HG03280 (cell line): ENCODE results near the gene RNF40.

Source experiments
- ATAC-seq: cut with Tn5 transposase; IDR thresholded peaks from one replicate; pipeline ENCODE4 v1.9.1; 2021; ENCODE audit warnings: mild to moderate bottlenecking, moderate library complexity; ENCODE audit not compliant: unreplicated experiment

RNF40 gene

GRCh38 chr16:30761928-30762902, at the start of gene RNF40, which contains the start of gene CFAP119:
Gene RNF40 (plus strand): TSS chr16:30762322. CDS start chr16:30762546, 224 bp downstream.
Gene CFAP119 (minus strand): TSS chr16:30762062. CDS start chr16:30761748, 314 bp downstream.
- peak; percentile 86 for ATAC-seq

- ATAC-seq: no peak
Observed at GRCh38 chr16:30715750-30716445, 46.2 kb upstream of the RNF40 start.

- ATAC-seq: no peak
Observed at GRCh38 chr16:30720086-30720485, 42.0 kb upstream of the RNF40 start.

DNA sequence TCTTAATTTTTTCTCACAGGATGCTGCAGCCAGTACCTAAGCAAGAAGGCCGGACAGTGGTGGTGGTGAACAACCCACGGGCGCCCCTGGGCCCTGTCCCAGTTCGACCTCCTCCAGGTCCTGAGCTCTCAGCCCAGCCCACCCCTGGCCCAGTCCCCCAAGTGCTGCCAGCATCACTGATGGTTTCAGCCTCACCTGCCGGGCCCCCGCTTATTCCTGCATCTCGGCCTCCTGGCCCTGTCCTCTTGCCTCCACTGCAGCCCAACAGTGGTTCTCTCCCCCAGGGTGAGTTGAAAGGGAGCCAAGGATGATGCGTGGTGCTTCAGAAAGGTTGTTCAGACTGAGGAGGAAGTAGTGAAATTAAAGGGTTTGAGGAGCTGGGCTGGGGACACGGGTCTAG, 41.4 kb upstream of the RNF40 start:
- ATAC-seq: no peak

DNA sequence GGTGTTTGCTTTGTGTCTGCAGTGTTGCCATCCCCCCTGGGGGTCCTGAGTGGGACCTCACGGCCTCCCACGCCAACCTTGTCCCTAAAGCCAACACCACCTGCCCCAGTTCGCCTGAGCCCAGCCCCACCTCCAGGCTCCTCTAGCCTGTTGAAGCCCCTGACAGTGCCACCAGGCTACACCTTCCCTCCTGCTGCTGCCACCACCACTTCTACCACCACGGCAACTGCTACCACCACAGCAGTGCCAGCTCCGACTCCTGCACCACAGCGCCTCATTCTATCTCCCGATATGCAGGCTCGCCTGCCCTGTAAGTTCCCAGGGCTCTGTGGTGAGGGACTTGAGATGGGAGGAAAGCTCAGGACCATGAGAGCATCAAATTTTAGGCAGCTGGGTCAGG, 41.0 kb upstream of the RNF40 start:
- no peak for ATAC-seq

DNA sequence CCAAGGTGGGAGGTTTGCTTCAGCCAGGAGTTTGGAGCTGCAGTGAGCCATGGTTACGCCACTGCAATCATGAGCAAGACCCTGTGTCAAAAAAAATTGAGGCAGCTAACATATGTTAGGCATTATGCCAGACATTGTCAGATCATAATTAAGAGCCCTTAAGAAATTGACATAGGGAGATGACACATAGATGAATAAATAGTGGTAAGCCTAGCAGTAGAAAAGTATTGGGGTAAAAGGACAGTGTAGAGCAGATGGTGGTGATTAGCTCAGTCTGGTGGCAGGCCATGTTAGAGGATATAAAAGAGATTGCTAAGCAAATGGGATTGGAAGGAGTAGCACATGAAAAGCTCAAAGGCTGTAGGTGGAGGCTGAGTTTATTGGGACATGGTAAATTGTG, 40.5 kb upstream of the RNF40 start:
- ATAC-seq: no peak

DNA sequence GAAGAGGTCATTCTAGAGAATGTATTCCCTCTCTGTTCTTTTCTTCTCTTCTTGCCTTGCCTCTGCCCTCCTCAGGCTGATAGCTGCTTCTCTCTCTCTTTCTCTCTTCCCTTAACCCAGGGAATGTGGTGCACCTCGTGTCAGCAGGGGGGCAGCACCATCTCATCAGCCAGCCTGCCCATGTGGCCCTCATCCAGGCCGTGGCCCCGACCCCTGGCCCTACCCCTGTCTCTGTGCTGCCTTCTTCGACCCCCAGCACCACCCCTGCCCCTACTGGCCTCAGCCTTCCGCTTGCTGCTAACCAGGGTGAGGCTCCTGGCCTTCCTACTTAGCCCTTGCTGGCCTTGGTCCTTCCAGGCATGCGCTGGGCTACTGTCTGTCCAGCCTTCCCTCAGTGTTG, 39.7 kb upstream of the RNF40 start:
- no peak for ATAC-seq

GRCh38 chr16:30722916-30723315, 39.2 kb upstream of the RNF40 start:
- no peak for ATAC-seq

DNA sequence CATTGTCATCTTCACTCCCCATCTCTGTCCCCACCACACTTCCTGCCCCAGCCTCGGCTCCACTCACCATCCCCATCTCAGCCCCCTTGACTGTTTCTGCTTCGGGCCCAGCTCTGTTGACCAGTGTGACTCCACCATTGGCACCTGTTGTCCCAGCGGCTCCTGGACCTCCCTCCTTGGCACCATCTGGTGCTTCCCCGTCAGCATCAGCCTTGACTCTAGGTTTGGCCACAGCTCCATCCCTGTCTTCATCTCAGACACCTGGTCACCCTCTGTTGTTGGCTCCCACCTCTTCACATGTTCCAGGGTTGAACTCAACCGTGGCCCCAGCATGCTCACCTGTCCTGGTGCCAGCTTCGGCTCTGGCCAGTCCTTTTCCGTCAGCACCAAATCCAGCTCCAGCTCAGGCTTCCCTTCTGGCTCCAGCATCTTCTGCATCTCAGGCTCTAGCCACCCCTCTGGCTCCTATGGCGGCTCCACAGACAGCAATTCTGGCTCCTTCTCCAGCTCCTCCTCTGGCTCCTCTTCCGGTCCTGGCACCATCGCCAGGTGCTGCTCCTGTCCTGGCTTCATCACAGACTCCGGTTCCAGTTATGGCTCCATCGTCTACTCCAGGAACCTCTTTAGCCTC, 38.3 kb upstream of the RNF40 start:
- no peak for ATAC-seq

DNA sequence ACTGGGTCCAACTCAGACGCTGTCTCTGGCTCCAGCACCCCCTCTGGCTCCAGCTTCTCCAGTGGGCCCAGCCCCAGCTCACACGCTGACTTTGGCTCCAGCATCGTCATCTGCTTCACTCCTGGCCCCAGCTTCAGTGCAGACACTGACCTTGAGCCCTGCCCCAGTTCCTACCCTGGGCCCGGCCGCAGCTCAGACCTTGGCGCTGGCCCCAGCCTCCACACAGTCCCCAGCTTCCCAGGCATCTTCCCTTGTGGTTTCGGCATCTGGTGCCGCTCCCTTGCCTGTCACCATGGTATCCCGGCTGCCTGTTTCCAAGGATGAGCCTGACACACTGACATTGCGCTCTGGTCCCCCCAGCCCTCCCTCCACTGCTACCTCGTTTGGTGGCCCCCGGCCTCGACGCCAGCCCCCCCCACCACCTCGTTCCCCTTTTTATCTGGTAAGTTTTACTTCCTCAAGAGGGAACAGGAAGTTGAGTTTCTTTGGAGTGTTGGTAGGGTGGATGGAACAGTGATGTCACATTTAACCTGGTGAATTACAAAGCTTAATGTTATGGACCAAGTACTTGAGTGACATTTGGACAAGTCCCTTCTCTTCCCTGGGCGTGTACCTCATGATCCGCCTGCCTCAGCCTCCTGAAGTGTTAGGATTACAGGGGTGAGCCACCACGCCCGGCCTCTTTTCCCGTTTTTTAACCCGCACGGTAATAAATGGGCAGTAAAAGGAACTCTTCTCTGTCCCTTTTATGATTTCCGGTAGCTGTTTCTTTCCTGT, 37.3 kb upstream of the RNF40 start:
- ATAC-seq: no peak

GRCh38 chr16:30725418-30725792, 36.7 kb upstream of the RNF40 start:
- ATAC-seq: no peak

- ATAC-seq: no peak
Observed at GRCh38 chr16:30728321-30728720, 33.8 kb upstream of the RNF40 start.

DNA sequence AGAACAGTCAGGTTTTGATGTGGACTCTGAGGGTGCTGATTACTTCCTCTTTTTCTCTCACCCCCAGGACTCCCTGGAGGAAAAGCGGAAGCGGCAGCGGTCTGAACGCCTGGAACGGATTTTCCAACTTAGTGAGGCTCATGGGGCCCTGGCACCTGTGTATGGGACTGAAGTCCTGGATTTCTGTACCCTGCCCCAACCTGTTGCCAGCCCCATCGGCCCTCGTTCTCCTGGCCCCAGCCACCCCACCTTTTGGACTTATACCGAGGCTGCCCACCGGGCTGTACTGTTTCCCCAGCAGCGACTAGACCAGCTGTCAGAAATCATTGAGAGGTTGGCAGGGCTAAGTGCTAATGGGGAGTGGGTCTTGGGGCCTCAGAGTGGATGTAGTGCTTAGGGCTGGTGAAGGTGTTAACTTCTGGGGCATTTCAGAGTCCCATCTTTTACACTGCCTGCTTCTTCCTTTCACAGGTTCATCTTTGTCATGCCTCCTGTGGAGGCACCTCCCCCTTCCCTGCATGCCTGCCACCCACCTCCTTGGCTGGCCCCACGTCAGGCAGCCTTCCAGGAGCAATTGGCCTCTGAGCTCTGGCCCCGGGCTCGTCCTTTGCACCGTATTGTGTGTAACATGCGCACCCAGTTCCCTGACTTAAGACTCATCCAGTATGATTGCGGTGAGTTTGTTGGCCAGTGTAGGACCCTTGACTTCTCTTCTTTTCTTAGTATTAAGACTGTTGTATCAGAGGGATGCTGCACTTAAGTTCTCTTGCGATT, 33.0 kb upstream of the RNF40 start:
- ATAC-seq: no peak

GRCh38 chr16:30731411-30731810, 30.7 kb upstream of the RNF40 start:
- no peak for ATAC-seq

DNA sequence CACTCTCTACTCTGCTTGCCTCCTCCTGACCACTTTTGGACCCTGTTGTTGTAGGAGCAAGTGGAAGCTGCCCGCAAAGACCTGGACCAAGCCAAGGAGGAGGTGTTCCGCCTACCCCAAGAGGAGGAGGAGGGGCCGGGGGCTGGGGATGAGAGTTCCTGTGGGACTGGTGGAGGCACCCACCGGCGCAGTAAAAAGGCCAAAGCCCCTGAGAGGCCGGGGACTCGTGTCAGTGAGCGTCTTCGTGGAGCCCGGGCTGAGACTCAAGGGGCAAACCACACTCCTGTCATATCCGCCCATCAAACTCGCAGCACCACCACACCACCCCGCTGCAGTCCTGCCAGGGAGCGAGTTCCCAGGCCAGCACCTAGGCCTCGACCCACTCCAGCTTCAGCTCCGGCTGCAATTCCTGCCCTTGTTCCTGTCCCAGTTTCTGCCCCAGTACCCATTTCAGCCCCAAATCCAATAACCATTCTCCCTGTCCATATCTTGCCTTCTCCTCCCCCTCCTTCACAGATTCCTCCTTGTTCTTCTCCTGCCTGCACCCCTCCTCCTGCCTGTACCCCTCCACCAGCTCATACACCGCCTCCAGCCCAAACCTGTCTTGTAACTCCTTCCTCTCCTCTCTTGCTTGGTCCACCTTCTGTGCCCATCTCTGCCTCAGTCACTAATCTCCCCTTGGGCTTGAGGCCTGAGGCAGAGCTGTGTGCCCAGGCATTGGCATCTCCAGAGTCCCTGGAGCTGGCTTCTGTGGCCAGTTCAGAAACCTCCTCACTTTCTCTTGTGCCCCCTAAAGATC, 24.9 kb upstream of the RNF40 start:
- no peak for ATAC-seq

GRCh38 chr16:30737794-30738648, 24.1 kb upstream of the RNF40 start:
- no peak for ATAC-seq

DNA sequence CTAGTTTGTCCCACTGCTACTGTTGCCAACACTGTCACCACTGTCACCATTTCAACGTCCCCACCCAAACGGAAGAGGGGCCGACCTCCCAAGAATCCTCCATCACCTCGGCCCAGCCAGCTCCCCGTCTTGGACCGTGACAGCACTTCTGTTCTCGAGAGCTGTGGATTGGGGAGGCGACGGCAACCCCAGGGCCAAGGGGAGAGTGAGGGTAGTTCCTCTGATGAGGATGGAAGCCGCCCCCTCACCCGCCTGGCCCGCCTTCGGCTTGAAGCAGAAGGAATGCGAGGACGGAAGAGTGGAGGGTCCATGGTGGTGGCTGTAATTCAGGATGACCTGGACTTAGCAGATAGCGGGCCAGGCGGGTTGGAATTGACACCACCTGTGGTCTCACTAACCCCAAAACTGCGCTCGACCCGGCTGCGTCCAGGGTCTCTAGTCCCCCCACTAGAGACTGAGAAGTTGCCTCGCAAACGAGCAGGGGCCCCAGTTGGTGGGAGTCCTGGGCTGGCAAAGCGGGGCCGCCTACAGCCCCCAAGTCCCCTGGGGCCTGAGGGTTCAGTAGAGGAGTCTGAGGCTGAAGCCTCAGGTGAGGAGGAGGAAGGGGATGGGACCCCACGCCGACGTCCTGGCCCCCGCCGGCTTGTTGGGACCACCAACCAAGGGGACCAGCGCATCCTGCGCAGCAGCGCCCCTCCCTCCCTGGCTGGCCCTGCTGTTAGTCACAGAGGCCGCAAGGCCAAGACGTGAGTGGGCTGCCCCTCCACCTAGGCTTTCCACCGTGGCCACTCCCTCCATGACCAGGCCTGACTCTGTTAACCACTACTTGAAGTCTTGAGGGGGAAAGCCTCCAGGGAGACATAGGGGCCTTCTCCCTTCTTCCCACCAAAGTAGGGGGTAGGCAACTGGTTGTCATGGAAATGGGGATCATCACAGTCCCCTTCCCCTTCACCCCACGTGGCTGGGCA, 22.9 kb upstream of the RNF40 start:
- ATAC-seq: no peak
